OCI-LY3 (cell line): Measurements from ENCODE around the gene CPEB3.

Experiments used
- CTCF ChIP-seq: fragments of 200-600, 300-600 bp; sonication (generic); IDR thresholded peaks from 2 replicates; pipeline ENCODE4 v1.5.1; 2014; ENCODE audit warnings: antibody characterized with exemption, low read length, low read depth
- EZH2phosphoT487 ChIP-seq: fragments of 200-600 bp; shearing (Covaris generic); IDR thresholded peaks from 2 replicates; pipeline ENCODE4 v1.6.1; 2018; ENCODE audit warnings: antibody characterized with exemption, mixed run types, low read depth

DNA sequence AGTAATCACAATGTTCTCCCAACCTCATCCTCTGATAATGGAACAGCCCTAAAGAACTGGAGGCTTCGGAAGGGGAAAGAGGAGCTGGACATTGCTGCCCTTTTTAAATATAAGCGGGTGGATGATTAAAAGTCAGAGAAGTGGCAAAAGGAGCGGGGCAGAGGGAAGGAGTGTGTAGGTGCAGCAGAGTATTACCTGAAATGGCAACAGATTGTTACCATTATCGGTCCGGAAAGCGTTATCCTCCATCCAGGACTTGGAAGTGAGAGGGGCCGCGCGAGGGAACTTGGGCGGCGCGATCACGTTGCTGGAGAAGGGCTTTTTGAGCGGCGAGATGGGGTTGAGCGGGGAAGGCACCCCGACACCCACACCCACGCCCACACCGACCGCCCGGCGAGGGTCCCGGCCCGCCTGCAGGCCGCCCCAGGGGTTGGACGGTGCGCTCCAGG is 51.7 kb downstream of the CPEB3 start:
- TF ChIP-seq CTCF, result no peak
- TF ChIP-seq EZH2phosphoT487, result no peak
